Gastroesophageal sphincter (tissue), 4 donors: ENCODE data around the gene GOSR2. TPM values are rescaled to one million over a fixed set of nuclear protein-coding genes. Genes with fewer than 3 reads are reported as not detected.

ENCODE experiments used
- ATAC-seq: fragments of 150-250 bp; one replicate; pipeline ENCODE4 v1.9.1; 2016; ENCODE audit warnings: mild to moderate bottlenecking, moderate library complexity
- H3K27ac ChIP-seq, 4 donors: fragments of 200-600 bp; sonication (generic) in 3 of 4; 1 replicate in 3 of 4; 2 replicates in 1 of 4; pipeline ENCODE4 v1.5.1; 2016 to 2019
- H3K27me3 ChIP-seq: fragments of 200-600 bp; sonication (generic); one replicate; pipeline ENCODE4 v1.5.1; 2019
- H3K36me3 ChIP-seq, 2 donors: fragments of 200-600 bp; sonication (generic); one replicate each; pipeline ENCODE4 v1.5.1; 2019; ENCODE audit warnings: control low read depth in 1 of 2
- H3K4me1 ChIP-seq, 3 donors: fragments of 200-600 bp; sonication (generic); 1 replicate in 2 of 3; 2 replicates in 1 of 3; pipeline ENCODE4 v1.5.1; 2016 to 2019; ENCODE audit warnings: control low read depth in 2 of 3
- H3K4me3 ChIP-seq, 2 donors: fragments of 200-600 bp; sonication (generic); one replicate each; pipeline ENCODE4 v1.5.1; 2019; ENCODE audit warnings: mild to moderate bottlenecking in 1 of 2, moderate library complexity in 1 of 2
- H3K9me3 ChIP-seq, 3 donors: fragments of 200-600 bp; sonication (generic); one replicate each; pipeline ENCODE4 v1.5.1; 2017 to 2019; ENCODE audit warnings: control low read depth in 2 of 3
- EP300 ChIP-seq: sonication (generic); formaldehyde crosslinking; IDR thresholded peaks from one replicate; pipeline ENCODE4 v1.6.1; 2017; ENCODE audit warnings: antibody characterized with exemption, mild to moderate bottlenecking
- POLR2A ChIP-seq, 2 donors: fragments of 450-650 bp; IDR thresholded peaks; one replicate each; pipeline ENCODE4 v1.6.1; 2017; ENCODE audit warnings: antibody characterized with exemption in 2 of 2, mild to moderate bottlenecking in 2 of 2, moderate library complexity in 1 of 2
- POLR2AphosphoS5 ChIP-seq: sonication (generic); formaldehyde crosslinking; IDR thresholded peaks from one replicate; pipeline ENCODE4 v1.6.1; 2017; ENCODE audit warnings: antibody characterized with exemption
- WGBS, 2 donors: methylation state at CpG; one replicate each; pipeline ENCODE4 v1.1.5; 2018; ENCODE audit warnings: low coverage in 1 of 2; 5-methylcytosine and 5-hydroxymethylcytosine counted together
- total RNA-seq, 4 donors: library from RNA; depleted of rRNA; stranded (reverse); fragments of >200 nt; gene quantifications; one replicate each; pipeline ENCODE4 v1.1.0, GENCODE V29; 2016
- TF ChIP-seq, protein P1 (sequence below), 4 experiments: fragments of 200-600 bp in 2 of 4; fragments of 450-650 bp in 2 of 4; sonication (generic) in 1 of 4; IDR thresholded peaks; one replicate each; pipeline ENCODE4 v1.5.1; 2017 to 2019; ENCODE audit warnings: antibody characterized with exemption in 4 of 4, mild to moderate bottlenecking in 2 of 4, moderate library complexity in 2 of 4

The GOSR2 gene
- total RNA-seq, 4 donors from 2014 or later, result 37.8 to 53.1 (median 45.5) TPM

DNA sequence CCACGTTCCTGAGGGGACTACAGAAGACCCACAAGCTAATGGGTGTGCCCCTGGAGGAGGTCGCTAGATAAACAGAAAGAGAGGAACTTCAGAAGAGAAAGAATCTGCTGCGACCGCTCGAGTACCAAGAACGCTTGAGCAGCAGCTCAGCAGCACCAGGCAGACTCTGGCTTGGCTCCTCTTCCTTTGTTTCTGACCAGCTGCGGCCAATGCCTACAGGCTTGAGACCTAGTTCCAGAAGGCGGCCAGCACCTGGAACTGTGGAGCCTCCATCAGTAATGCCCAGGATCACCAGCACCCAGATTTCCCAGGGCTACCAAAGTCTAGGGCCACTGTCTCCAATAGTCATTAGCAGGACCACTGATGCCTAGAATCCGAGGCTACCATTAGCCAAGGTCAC lies 26.0 kb upstream of the GOSR2 start:
- ATAC-seq, result no peak
- WGBS, 2 donors, result 73 to 84% methylated on average over 3 to 8 of the region's 9 CpGs
- H3K27me3 ChIP-seq, result peaks cover 45% of the 10 kb centered on the region

DNA sequence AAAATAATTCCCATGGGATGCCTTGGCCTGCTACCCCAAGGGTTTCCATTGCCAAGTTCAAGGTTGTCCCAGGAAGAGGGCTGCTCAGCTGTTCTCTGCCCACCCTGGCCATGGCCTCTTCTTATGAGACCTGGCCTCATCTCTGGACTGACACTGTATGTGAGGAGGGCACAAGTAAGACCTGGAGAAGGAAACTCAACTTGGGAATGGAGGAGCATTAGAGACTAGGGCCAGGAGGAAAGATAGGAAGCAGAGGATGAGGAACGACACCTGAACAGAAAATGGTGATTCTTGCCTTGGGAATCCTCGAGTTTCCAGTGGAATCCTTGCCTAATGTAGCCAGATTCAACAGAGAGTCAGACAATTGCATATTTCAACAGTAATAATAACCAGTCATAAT lies 24.6 kb upstream of the GOSR2 start:
- H3K4me3 ChIP-seq, result no peak overlapping the region
- peaks cover 32% of the 10 kb centered on the region for H3K27me3 ChIP-seq
- WGBS, 2 donors, result 73 to 77% methylated on average over 2 of the region's 2 CpGs
- no peaks in the 10 kb centered on the region for H3K36me3 ChIP-seq
- no peak overlapping the region for H3K27ac ChIP-seq
- no peak for TF ChIP-seq POLR2A (IDR thresholded peaks at IDR 0.05)
- TF ChIP-seq POLR2AphosphoS5, result no peak
- TF ChIP-seq EP300, result no peak
- TF ChIP-seq, protein P1, sequence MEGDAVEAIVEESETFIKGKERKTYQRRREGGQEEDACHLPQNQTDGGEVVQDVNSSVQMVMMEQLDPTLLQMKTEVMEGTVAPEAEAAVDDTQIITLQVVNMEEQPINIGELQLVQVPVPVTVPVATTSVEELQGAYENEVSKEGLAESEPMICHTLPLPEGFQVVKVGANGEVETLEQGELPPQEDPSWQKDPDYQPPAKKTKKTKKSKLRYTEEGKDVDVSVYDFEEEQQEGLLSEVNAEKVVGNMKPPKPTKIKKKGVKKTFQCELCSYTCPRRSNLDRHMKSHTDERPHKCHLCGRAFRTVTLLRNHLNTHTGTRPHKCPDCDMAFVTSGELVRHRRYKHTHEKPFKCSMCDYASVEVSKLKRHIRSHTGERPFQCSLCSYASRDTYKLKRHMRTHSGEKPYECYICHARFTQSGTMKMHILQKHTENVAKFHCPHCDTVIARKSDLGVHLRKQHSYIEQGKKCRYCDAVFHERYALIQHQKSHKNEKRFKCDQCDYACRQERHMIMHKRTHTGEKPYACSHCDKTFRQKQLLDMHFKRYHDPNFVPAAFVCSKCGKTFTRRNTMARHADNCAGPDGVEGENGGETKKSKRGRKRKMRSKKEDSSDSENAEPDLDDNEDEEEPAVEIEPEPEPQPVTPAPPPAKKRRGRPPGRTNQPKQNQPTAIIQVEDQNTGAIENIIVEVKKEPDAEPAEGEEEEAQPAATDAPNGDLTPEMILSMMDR (IDR thresholded peaks at IDR 0.05), result no peak
- no peaks in the 10 kb centered on the region for H3K4me1 ChIP-seq
- H3K9me3 ChIP-seq, result peaks cover 0 to 9% (median 0%) of the 10 kb centered on the region in 3 donors
- no peak for ATAC-seq

More for the DNA sequence above, 26.0 kb upstream of the GOSR2 start:
- Histone ChIP-seq H3K27ac (no peak overlapping the region), H3K36me3 (no peaks in the 10 kb centered on the region), H3K9me3 (peaks cover 0 to 9% (median 0%) of the 10 kb centered on the region in 3 donors), H3K4me3 (no peak overlapping the region), H3K4me1 (no peaks in the 10 kb centered on the region)
- TF ChIP-seq, protein P1 (IDR thresholded peaks at IDR 0.05), result no peak
- TF ChIP-seq POLR2AphosphoS5, result no peak
- TF ChIP-seq EP300, result no peak
- TF ChIP-seq POLR2A (IDR thresholded peaks at IDR 0.05), result no peak

DNA sequence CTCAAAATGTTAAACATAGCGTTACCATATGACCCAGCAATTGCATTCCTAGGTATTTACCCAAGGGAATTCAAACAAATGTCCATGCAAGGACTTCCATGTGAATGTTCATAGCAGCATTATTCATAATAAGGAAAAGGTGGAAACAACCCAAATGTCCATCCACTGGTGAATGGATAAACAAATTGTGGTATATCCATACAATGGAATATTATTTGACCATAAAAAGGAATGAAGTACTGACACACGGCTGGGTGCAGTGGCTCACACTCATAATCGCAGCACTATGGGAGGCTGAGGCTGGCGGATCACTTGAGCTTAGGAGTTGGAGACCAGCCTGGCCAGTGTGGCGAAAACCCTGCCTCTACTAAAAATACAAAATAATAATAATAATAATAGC lies 24.1 kb upstream of the GOSR2 start:
- Histone ChIP-seq H3K27me3 (peaks cover 33% of the 10 kb centered on the region), H3K4me1 (no peaks in the 10 kb centered on the region), H3K27ac (no peak overlapping the region), H3K4me3 (no peak overlapping the region), H3K9me3 (peaks cover 0 to 9% (median 0%) of the 10 kb centered on the region in 3 donors), H3K36me3 (no peaks in the 10 kb centered on the region)
- 92 to 93% methylated on average over 3 to 5 of the region's 5 CpGs for WGBS, 2 donors
- no peak for ATAC-seq
- TF ChIP-seq POLR2AphosphoS5 (no peak), EP300 (no peak), POLR2A (IDR thresholded peaks at IDR 0.05) (no peak)
- TF ChIP-seq, protein P1 (IDR thresholded peaks at IDR 0.05), result no peak

DNA sequence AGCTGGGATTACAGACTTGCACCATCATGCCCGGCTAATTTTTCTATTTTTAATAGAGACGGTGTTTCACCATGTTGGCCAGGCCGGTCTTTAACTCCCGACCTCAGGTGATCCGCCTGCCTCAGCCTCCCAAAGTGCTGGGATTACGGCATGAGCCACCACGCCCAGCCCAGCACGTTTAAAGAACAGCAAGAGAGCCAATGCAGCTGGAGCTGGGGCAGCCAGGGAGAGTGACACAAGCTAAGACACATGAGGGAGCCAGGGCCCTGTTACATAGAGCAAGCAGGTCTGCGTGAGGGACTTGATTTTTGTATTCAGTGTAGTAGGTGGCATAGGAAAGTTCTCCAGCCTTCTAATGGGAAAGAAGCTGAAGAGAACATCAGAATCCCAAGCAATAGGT lies 21.7 kb upstream of the GOSR2 start:
- H3K4me1 ChIP-seq, result no peaks in the 10 kb centered on the region
- TF ChIP-seq POLR2AphosphoS5 (no peak), POLR2A (IDR thresholded peaks at IDR 0.05) (no peak), EP300 (no peak)
- TF ChIP-seq, protein P1 (IDR thresholded peaks at IDR 0.05), result no peak
- no peak overlapping the region for H3K27ac ChIP-seq
- peaks cover 0 to 9% (median 0%) of the 10 kb centered on the region in 3 donors for H3K9me3 ChIP-seq
- 80 to 100% methylated on average over 1 to 3 of the region's 9 CpGs for WGBS, 2 donors
- peaks cover 15% of the 10 kb centered on the region for H3K27me3 ChIP-seq
- H3K36me3 ChIP-seq, result no peaks in the 10 kb centered on the region
- H3K4me3 ChIP-seq, result no peak overlapping the region
- no peak for ATAC-seq
